NCI-H1436 treated with DMSO at 0.1 percent for 48 hours (cell line): ENCODE data around the gene BZW2.
"Not testable (repeated sequence)": the region's sequence is repeated elsewhere in the genome, so short reads cannot be mapped to it uniquely, and the experiment has no call there.

Source experiments
- DNase-seq: peaks from one replicate; lab custom pipeline; 2025; lab: John Stamatoyannopoulos, UW

The BZW2 gene

GRCh38 chr7:16670731-16671344 is 24.9 kb downstream of the BZW2 start:
- DNase-seq, result no peak

- DNase-seq, result no peak
Observed at GRCh38 chr7:16671811-16672210, 25.8 kb downstream of the BZW2 start.

- no peak for DNase-seq
Observed at GRCh38 chr7:16675277-16675676, 29.3 kb downstream of the BZW2 start.

- no peak for DNase-seq
Observed at GRCh38 chr7:16677978-16678494, 32.1 kb downstream of the BZW2 start.

GRCh38 chr7:16678645-16679566 is 32.9 kb downstream of the BZW2 start:
- not testable (repeated sequence) for DNase-seq

- DNase-seq, result no peak
Observed at GRCh38 chr7:16684935-16685334, 39.0 kb downstream of the BZW2 start.

GRCh38 chr7:16685535-16685934 is 39.6 kb downstream of the BZW2 start:
- DNase-seq, result no peak

GRCh38 chr7:16688249-16688648 is 42.3 kb downstream of the BZW2 start:
- no peak for DNase-seq

GRCh38 chr7:16691241-16691640 is 45.3 kb downstream of the BZW2 start:
- DNase-seq, result no peak

GRCh38 chr7:16693601-16694318 is 47.8 kb downstream of the BZW2 start:
- no peak for DNase-seq

GRCh38 chr7:16694806-16695205 is 48.8 kb downstream of the BZW2 start:
- no peak for DNase-seq

GRCh38 chr7:16695621-16696237 is 49.7 kb downstream of the BZW2 start:
- DNase-seq, result no peak

- DNase-seq, result no peak
Observed at GRCh38 chr7:16697507-16698199, 51.7 kb downstream of the BZW2 start.

GRCh38 chr7:16698200-16698905 is 52.4 kb downstream of the BZW2 start:
- DNase-seq, result no peak

- DNase-seq, result no peak
Observed at GRCh38 chr7:16702441-16702840, 56.5 kb downstream of the BZW2 start.

GRCh38 chr7:16708511-16708910 is 62.5 kb downstream of the BZW2 start:
- DNase-seq, result no peak

GRCh38 chr7:16708980-16709379 is 63.0 kb downstream of the BZW2 start:
- DNase-seq, result no peak

GRCh38 chr7:16710651-16711050 is 64.7 kb downstream of the BZW2 start:
- no peak for DNase-seq

GRCh38 chr7:16711730-16712129 is 65.7 kb downstream of the BZW2 start:
- no peak for DNase-seq

GRCh38 chr7:16712916-16713315 is 66.9 kb downstream of the BZW2 start:
- DNase-seq, result no peak

- DNase-seq, result no peak
Observed at GRCh38 chr7:16715928-16716327, 69.9 kb downstream of the BZW2 start.
